Body of pancreas (tissue), 4 donors: ENCODE results near the gene ATP2C1. TPM values are rescaled to one million over a fixed set of nuclear protein-coding genes. Genes with fewer than 3 reads are reported as not detected.

Source experiments
- ATAC-seq: fragments of 150-250 bp; one replicate; pipeline ENCODE4 v1.9.1; 2016
- DNase-seq, 4 donors: peaks; one replicate each; pipeline ENCODE4 v3.0.0-alpha.2; 2019
- H3K27ac ChIP-seq, 4 donors: fragments of 200-600 bp; sonication (generic); 1 replicate in 3 of 4; 2 replicates in 1 of 4; pipeline versions ENCODE4 v1.5.1 to v1.6.1; 2016 to 2019; ENCODE audit warnings: mild to moderate bottlenecking in 1 of 4, mixed read lengths in 1 of 4, moderate library complexity in 1 of 4
- H3K27me3 ChIP-seq, 2 donors: fragments of 200-600 bp; sonication (generic); one replicate each; pipeline ENCODE4 v1.6.0; 2016; ENCODE audit warnings: mild to moderate bottlenecking in 1 of 2
- H3K36me3 ChIP-seq, 2 donors: fragments of 200-600 bp; sonication (generic); replicated peaks in 1 of 2; 2 replicates each; pipeline ENCODE4 v1.5.1; 2016; ENCODE audit warnings: low read depth in 2 of 2; ENCODE audit not compliant: insufficient read depth in 1 of 2
- H3K4me1 ChIP-seq: fragments of 200-600 bp; sonication (generic); one replicate; pipeline ENCODE4 v1.6.0; 2016
- H3K4me3 ChIP-seq, 2 donors: fragments of 200-600 bp; sonication (generic); 1 replicate in 1 of 2; 2 replicates in 1 of 2; pipeline ENCODE4 v1.5.1; 2016 to 2019
- H3K9me3 ChIP-seq, 3 donors: fragments of 200-600 bp; sonication (generic); 1 replicate in 2 of 3; 2 replicates in 1 of 3; pipeline ENCODE4 v1.5.1; 2016
- POLR2A ChIP-seq, 3 donors: fragments of 450-650 bp; IDR thresholded peaks; one replicate each; pipeline ENCODE4 v1.6.1; 2016; ENCODE audit warnings: antibody characterized with exemption in 3 of 3, mild to moderate bottlenecking in 2 of 3
- WGBS, 2 donors: methylation state at CpG; one replicate each; pipeline ENCODE4 v1.1.5; 2017; 5-methylcytosine and 5-hydroxymethylcytosine counted together
- intact Hi-C: fragments of 100-400 bp; cut with DNase I; formaldehyde crosslinking; loops from one replicate; pipeline ENCODE4 v1.15.1; 2023
- total RNA-seq, 2 donors: library from RNA; depleted of rRNA; stranded (reverse); fragments of >200 nt; gene quantifications; one replicate each; pipeline ENCODE4 v1.1.0, GENCODE V29; 2016
- TF ChIP-seq, protein P1 (sequence below), 7 experiments: fragments of 450-650 bp in 4 of 7; fragments of 200-600 bp in 3 of 7; sonication (generic) in 3 of 7; IDR thresholded peaks; one replicate each; pipeline ENCODE4 v1.5.1; 2016 to 2019; ENCODE audit warnings: antibody characterized with exemption in 7 of 7

Gene ATP2C1
- total RNA-seq, 2 donors from 2014 or later, result 36.3 to 47.5 TPM

DNA sequence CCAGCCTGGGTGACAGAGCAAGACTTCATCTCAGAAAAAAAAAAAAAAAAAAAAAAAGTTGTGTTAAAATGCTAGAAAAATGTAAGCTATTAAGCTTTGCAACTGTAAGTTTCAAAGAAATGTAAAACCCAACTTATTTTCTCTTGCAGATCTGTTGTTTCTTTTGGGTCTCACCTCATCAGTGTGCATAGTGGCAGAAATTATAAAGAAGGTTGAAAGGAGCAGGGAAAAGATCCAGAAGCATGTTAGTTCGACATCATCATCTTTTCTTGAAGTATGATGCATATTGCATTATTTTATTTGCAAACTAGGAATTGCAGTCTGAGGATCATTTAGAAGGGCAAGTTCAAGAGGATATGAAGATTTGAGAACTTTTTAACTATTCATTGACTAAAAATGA, 107.2 kb downstream of the ATP2C1 start:
- ATAC-seq, result no peak
- no peak overlapping the region for H3K4me3 ChIP-seq
- no peaks in the 10 kb centered on the region for H3K4me1 ChIP-seq
- no peaks in the 10 kb centered on the region for H3K27me3 ChIP-seq
- DNase-seq, result no peak
- intact Hi-C loops, result no loop called here
- no peaks in the 10 kb centered on the region for H3K9me3 ChIP-seq
- TF ChIP-seq, protein P1, sequence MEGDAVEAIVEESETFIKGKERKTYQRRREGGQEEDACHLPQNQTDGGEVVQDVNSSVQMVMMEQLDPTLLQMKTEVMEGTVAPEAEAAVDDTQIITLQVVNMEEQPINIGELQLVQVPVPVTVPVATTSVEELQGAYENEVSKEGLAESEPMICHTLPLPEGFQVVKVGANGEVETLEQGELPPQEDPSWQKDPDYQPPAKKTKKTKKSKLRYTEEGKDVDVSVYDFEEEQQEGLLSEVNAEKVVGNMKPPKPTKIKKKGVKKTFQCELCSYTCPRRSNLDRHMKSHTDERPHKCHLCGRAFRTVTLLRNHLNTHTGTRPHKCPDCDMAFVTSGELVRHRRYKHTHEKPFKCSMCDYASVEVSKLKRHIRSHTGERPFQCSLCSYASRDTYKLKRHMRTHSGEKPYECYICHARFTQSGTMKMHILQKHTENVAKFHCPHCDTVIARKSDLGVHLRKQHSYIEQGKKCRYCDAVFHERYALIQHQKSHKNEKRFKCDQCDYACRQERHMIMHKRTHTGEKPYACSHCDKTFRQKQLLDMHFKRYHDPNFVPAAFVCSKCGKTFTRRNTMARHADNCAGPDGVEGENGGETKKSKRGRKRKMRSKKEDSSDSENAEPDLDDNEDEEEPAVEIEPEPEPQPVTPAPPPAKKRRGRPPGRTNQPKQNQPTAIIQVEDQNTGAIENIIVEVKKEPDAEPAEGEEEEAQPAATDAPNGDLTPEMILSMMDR (IDR thresholded peaks at IDR 0.05), result no peak
- TF ChIP-seq POLR2A (IDR thresholded peaks at IDR 0.05), result no peak
- H3K36me3 ChIP-seq, result peaks cover 0 to 2% of the 10 kb centered on the region in 2 donors
- H3K27ac ChIP-seq, result no peak overlapping the region
- WGBS, 2 donors, result 91 to 92% methylated on average over 1 of the region's 1 CpG

DNA sequence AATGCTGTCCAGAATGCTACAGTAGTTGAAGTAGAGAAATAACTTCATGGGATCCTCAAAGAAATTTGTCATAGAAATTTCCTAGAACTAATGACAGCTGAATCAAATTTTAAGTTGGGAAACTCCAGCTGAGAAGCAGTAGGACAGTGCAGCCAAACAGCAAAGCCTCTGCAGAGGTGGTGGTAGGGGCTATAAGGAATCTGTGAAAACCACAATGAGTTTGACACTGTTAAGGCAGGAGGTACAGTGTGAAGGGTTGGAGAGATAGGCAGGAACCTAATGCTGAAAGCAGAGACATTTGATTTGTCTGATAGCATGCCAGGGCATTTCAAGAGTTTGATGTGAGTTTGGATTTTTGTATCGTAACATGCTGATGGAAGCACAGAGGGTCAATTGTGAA, 110.7 kb downstream of the ATP2C1 start:
- no peak for TF ChIP-seq POLR2A (IDR thresholded peaks at IDR 0.05)
- TF ChIP-seq, protein P1 (IDR thresholded peaks at IDR 0.05), result no peak
- WGBS, 2 donors, result 100% methylated on average over 1 of the region's 1 CpG

DNA sequence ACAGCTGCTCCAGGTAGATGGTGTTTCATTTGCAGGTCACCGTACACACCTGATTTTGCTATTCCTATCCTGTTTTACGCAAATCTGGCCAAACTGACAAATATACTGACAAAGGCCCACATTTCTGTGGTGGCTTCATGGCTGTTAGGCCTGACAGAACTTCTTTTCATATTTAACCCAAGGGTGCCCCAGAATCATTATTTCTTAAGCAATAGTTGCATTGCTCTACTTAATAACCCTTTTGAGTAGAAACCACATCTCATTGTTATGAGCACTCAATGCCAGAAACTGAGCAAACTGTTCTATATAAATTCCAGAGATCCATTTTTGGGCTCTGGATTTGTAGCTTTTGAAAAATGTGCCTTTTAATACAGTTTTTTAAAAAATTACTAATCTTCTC, 113.4 kb downstream of the ATP2C1 start:
- no peaks in the 10 kb centered on the region for H3K9me3 ChIP-seq
- ATAC-seq (no peak), DNase-seq (no peak)
- no peaks in the 10 kb centered on the region for H3K4me1 ChIP-seq
- no peaks in the 10 kb centered on the region for H3K27me3 ChIP-seq
- WGBS, 2 donors, result 94 to 98% methylated on average over 2 of the region's 2 CpGs
- H3K4me3 ChIP-seq, result no peak overlapping the region
- intact Hi-C loops, result no loop called here
- no peak overlapping the region for H3K27ac ChIP-seq
- TF ChIP-seq POLR2A (IDR thresholded peaks at IDR 0.05), result no peak
- TF ChIP-seq, protein P1 (IDR thresholded peaks at IDR 0.05), result no peak
- H3K36me3 ChIP-seq, result peaks cover 0 to 3% of the 10 kb centered on the region in 2 donors

More for the DNA sequence above, 110.7 kb downstream of the ATP2C1 start:
- Histone ChIP-seq H3K36me3 (no peaks in the 10 kb centered on the region), H3K9me3 (no peaks in the 10 kb centered on the region), H3K4me3 (no peak overlapping the region), H3K27ac (no peak overlapping the region), H3K4me1 (no peaks in the 10 kb centered on the region), H3K27me3 (no peaks in the 10 kb centered on the region)
- ATAC-seq (no peak), DNase-seq (no peak)
- intact Hi-C loops, result no loop called here

DNA sequence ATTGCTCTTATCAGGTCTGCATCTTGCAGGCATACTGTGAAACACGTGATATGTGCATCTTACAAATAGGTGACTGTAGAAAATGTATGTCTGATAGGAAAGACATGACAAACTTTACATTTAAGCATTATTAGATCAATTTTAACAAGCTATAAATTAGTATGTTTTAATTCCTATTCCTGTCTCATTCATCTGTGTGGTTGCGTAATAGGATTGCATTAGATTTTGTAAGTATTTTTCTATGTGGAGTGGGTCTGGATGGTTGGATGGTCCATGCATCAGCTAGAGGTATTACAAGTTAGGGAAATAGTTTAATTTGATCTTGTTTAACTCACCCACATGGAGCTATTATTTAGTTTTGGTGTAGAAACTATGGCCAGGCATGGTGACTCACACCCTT, 113.9 kb downstream of the ATP2C1 start:
- TF ChIP-seq, protein P1 (IDR thresholded peaks at IDR 0.05), result no peak
- TF ChIP-seq POLR2A (IDR thresholded peaks at IDR 0.05), result no peak
- Histone ChIP-seq H3K36me3 (peaks cover 0 to 3% of the 10 kb centered on the region in 2 donors), H3K9me3 (no peaks in the 10 kb centered on the region), H3K4me3 (no peak overlapping the region), H3K27ac (no peak overlapping the region), H3K4me1 (no peaks in the 10 kb centered on the region), H3K27me3 (no peaks in the 10 kb centered on the region)
- no peak for DNase-seq
- ATAC-seq, result no peak
- intact Hi-C loops, result no loop called here
- WGBS, 2 donors, result 94% methylated on average over 2 of the region's 2 CpGs

DNA sequence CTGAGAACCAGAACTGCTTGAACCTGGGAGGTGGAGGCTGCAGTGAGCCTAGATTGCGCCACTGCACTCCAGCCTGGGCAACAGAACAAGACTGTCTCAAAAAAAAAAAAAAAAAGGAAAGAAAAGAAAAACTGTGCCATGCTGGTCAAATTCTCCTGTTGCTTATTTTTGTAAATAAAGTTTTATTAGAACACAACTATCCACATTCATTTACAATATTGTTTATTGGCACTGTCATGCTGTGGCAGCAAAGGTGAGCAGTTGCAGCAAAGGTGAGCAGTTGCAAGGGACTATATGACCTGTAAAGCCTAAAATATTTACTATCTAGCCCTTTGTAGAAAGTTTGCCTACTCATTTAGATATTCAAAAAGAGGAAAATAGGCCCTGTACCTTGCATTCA, 114.4 kb downstream of the ATP2C1 start:
- DNase-seq, result no peak
- ATAC-seq, result no peak
- Histone ChIP-seq H3K9me3 (no peaks in the 10 kb centered on the region), H3K27ac (no peak overlapping the region), H3K27me3 (no peaks in the 10 kb centered on the region), H3K4me1 (no peaks in the 10 kb centered on the region), H3K4me3 (no peak overlapping the region), H3K36me3 (peaks cover 0 to 3% of the 10 kb centered on the region in 2 donors)
- WGBS, 2 donors, result 92 to 100% methylated on average over 1 of the region's 1 CpG
- intact Hi-C loops, result no loop called here
- TF ChIP-seq, protein P1 (IDR thresholded peaks at IDR 0.05), result no peak
- no peak for TF ChIP-seq POLR2A (IDR thresholded peaks at IDR 0.05)
